ENCODE results near the gene FBXW8. TPM values are rescaled to one million over a fixed set of nuclear protein-coding genes. Genes with fewer than 3 reads are reported as not detected.

FBXW8 gene
- total RNA-seq, 1 experiment from 2014 or later, result 20.6 TPM

GRCh38 chr12:117025481-117026151 lies 114.9 kb downstream of the FBXW8 start:
- Histone ChIP-seq H3K4me1 (replicated peaks; ENCODE audit: insufficient read depth) (no peaks in the 10 kb centered on the region), H3K36me3 (ENCODE audit: low read depth) (0 out of 2 replicates have a peak, but pooled peaks cover 3% of the 10 kb centered on the region), H3K9me2 (ENCODE audit: insufficient read depth) (no peaks in the 10 kb centered on the region), H3K4me2 (no peak overlapping the region), H2AFZ (no peak overlapping the region), H3K27ac (no peak overlapping the region), H3K9me3 (ENCODE audit: insufficient read depth, low read depth) (no peaks in the 10 kb centered on the region), H3K27me3 (ENCODE audit: insufficient read depth, low read depth) (no peaks in the 10 kb centered on the region), H3K79me2 (ENCODE audit: low read depth) (no peaks in the 10 kb centered on the region), H3F3A (ENCODE audit: insufficient read depth, low read depth) (peaks cover 5% of the 10 kb centered on the region; the same call in 1 of the 2 replicates), H3K4me3 (no peak overlapping the region), H4K20me1 (ENCODE audit: insufficient read depth) (peaks cover 15% of the 10 kb centered on the region; the same call in 1 of the 2 replicates)
- peak; percentile 51 to 61 for DNase-seq
- CTCF ChIA-PET, result interaction anchor here (0.6 kb wide), 1 partner anchor 1396 kb away, joined by 6 read pairs; no protein-coding TSS in a partner anchor
- TF ChIP-seq EZH2 (IDR thresholded peaks at IDR 0.05; ENCODE audit: low read depth), result no peak
- peak; percentile 88 for TF ChIP-seq CTCF (conservative IDR thresholded peaks at IDR 0.05)
- POLR2A ChIA-PET (ENCODE audit: unreplicated experiment), result no interaction called here
- BruUV-seq (replicated peaks), result no TSS peak
- intact Hi-C loops (cut with micrococcal nuclease; ENCODE audit: unreplicated experiment), result loop anchor here (1.0 to 10.0 kb wide), 4 partner anchors 94 to 827 kb away; no protein-coding TSS in a partner anchor

- H3K36me3 ChIP-seq (ENCODE audit: low read depth), result 0 out of 2 replicates have a peak, but pooled peaks cover 3% of the 10 kb centered on the region
- CTCF ChIA-PET, result interaction anchor here (0.6 kb wide), 2 partner anchors 114 to 1395 kb away, joined by 3 to 6 read pairs; no protein-coding TSS in a partner anchor
These were observed 115.6 kb downstream of the FBXW8 start for GRCh38 chr12:117026343-117026742.

GRCh38 chr12:117026921-117027250 lies 116.1 kb downstream of the FBXW8 start:
- CTCF ChIA-PET, result no interaction called here
- Histone ChIP-seq H3K4me1 (replicated peaks; ENCODE audit: insufficient read depth) (no peaks in the 10 kb centered on the region), H3K4me2 (no peak overlapping the region), H3K4me3 (no peak overlapping the region), H3K27me3 (ENCODE audit: insufficient read depth, low read depth) (no peaks in the 10 kb centered on the region), H2AFZ (no peak overlapping the region), H3K9me2 (ENCODE audit: insufficient read depth) (no peaks in the 10 kb centered on the region), H3K79me2 (ENCODE audit: low read depth) (no peaks in the 10 kb centered on the region), H3F3A (ENCODE audit: insufficient read depth, low read depth) (peaks cover 5% of the 10 kb centered on the region; the same call in 1 of the 2 replicates), H3K9me3 (ENCODE audit: insufficient read depth, low read depth) (no peaks in the 10 kb centered on the region), H3K27ac (no peak overlapping the region), H3K36me3 (ENCODE audit: low read depth) (0 out of 2 replicates have a peak, but pooled peaks cover 3% of the 10 kb centered on the region), H4K20me1 (ENCODE audit: insufficient read depth) (0 out of 2 replicates have a peak, but pooled peaks cover 7% of the 10 kb centered on the region)
- DNase-seq, result no peak
- no TSS peak for BruUV-seq (replicated peaks)
- TF ChIP-seq EZH2 (IDR thresholded peaks at IDR 0.05; ENCODE audit: low read depth) (no peak), CTCF (conservative IDR thresholded peaks at IDR 0.05) (no peak)
- intact Hi-C loops (cut with micrococcal nuclease; ENCODE audit: unreplicated experiment), result loop anchor here (5.0 to 10.0 kb wide), 2 partner anchors 322 to 825 kb away; no protein-coding TSS in a partner anchor
- POLR2A ChIA-PET (ENCODE audit: unreplicated experiment), result no interaction called here

More at GRCh38 chr12:117026343-117026742, 115.6 kb downstream of the FBXW8 start:
- DNase-seq, result no peak
- Histone ChIP-seq H3K9me2 (ENCODE audit: insufficient read depth) (no peaks in the 10 kb centered on the region), H3K27ac (no peak overlapping the region), H3K4me1 (replicated peaks; ENCODE audit: insufficient read depth) (no peaks in the 10 kb centered on the region), H3K4me2 (no peak overlapping the region), H2AFZ (no peak overlapping the region), H3K79me2 (ENCODE audit: low read depth) (no peaks in the 10 kb centered on the region), H3K9me3 (ENCODE audit: insufficient read depth, low read depth) (no peaks in the 10 kb centered on the region), H3K27me3 (ENCODE audit: insufficient read depth, low read depth) (no peaks in the 10 kb centered on the region), H4K20me1 (ENCODE audit: insufficient read depth) (peaks cover 8% of the 10 kb centered on the region; the same call in 1 of the 2 replicates), H3K4me3 (no peak overlapping the region), H3F3A (ENCODE audit: insufficient read depth, low read depth) (peaks cover 5% of the 10 kb centered on the region; the same call in 1 of the 2 replicates)
- TF ChIP-seq EZH2 (IDR thresholded peaks at IDR 0.05; ENCODE audit: low read depth), result no peak
- TF ChIP-seq CTCF (conservative IDR thresholded peaks at IDR 0.05), result no peak
- intact Hi-C loops (cut with micrococcal nuclease; ENCODE audit: unreplicated experiment), result loop anchor here (5.0 to 10.0 kb wide), 2 partner anchors 322 to 826 kb away; no protein-coding TSS in a partner anchor
- POLR2A ChIA-PET (ENCODE audit: unreplicated experiment), result no interaction called here
- BruUV-seq (replicated peaks), result no TSS peak

Data from PC-9 (cell line).